Measurements from ENCODE around the gene TMEM42. TPM values are rescaled to one million over a fixed set of nuclear protein-coding genes. Genes with fewer than 3 reads are reported as not detected.

The TMEM42 gene
- polyA plus RNA-seq, 1 donor = 30.7 TPM

GRCh38 chr3:44867421-44868111 lies 5.9 kb downstream of the TMEM42 start:
- DNase-seq = no peak

DNA sequence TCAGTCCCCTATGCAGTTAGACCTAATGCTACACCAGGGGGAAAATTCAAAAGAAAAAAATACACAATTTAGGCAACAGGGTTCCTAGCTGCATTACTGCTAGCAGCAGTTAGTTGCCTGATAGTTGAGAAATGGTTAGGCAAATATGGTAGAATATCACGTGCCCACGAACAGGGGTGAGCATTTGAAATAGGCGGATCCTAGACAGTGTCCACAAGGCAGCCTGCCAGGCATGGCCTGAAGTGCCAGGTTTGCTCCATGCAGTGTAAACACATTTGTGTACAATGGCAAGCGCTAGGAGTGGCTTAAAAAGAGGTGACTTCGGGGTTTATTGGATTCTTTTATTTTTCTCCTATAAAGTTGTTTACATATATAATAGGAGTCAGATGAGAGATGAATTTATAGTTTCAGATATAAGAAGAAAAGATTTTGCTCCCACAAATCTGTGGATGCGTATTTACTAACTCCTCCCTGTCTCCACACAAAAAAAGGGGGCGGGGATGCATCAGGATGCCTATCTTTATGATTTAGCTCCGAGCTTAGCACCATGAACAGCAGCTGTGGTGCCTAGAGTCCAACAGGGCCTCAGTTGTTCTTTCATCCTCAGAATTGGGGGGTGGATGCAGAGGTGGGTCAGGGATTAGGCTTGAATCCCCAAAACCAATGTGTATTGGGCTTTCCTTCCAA lies 8.8 kb downstream of the TMEM42 start:
- no peak for DNase-seq

- no peak for DNase-seq
These were observed 12.6 kb downstream of the TMEM42 start, which contains the start of gene TGM4 for GRCh38 chr3:44874308-44874707. Gene TGM4, plus strand, starts transcription at chr3:44874608. Its CDS starts 71 bp downstream, at chr3:44874679.

GRCh38 chr3:44875596-44875995 lies 13.9 kb downstream of the TMEM42 start:
- no peak for DNase-seq

- DNase-seq = no peak
These were observed 15.6 kb downstream of the TMEM42 start for GRCh38 chr3:44877333-44877732.

DNA sequence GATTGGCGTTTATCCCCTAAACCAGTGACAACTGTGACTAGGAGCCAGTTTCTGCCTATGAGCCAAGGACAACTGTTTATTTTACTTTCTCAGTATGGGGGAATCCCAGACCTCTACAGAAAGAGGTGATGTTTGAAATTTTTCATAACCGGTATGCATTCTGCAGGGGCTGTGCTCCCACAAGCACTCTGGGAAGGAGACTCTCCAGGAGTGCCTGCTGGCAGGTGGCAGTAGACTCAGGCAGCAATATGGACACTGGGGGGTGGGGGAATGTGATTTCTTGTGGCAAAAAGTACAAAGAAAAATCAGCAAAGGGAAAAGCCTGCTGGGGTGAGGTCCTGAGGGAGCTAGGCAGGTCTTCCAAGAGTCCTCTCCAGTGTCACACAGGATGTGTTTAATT lies 18.6 kb downstream of the TMEM42 start:
- no peak for DNase-seq

GRCh38 chr3:44883213-44883955 lies 21.7 kb downstream of the TMEM42 start:
- DNase-seq = no peak

DNA sequence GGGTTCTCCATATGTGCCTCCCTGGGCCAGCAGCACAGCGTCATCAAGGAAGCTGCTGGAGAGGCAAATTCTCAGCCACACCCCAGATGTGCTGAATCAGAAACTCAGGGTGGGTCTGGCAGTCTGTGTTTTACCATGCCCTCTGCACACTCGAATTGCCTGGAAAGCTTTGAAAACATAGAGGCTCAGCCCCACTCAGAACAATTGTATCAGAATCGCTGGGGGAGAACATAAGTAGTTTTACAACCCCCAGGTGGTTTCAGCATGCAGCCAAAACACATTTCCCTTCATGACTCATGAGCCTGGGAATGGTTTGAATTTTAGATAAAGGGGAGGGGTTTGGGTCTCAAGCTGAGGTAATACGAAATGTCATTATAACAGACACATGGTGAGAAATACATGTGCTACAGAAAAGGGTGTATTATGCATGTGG lies 22.3 kb downstream of the TMEM42 start:
- no peak for DNase-seq

DNA sequence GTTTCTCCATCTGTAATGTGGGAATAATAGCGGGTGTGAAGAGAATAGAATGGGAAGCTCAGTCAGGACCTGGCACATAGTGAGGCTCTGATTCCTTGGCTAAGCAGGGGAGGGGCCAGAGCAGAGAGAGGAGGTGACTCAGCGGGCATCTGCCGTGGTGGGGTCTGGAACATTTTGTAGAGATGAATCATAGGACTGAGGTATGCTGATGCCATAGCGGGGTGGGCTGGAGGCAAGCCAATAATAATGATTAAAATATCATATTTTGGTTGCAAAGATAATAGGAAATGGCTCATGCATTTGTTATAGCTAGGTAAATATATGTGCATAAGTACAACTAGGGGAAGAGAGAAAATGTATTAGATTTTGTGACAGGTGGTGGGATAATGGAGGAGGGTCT lies 23.9 kb downstream of the TMEM42 start:
- DNase-seq = no peak

DNA sequence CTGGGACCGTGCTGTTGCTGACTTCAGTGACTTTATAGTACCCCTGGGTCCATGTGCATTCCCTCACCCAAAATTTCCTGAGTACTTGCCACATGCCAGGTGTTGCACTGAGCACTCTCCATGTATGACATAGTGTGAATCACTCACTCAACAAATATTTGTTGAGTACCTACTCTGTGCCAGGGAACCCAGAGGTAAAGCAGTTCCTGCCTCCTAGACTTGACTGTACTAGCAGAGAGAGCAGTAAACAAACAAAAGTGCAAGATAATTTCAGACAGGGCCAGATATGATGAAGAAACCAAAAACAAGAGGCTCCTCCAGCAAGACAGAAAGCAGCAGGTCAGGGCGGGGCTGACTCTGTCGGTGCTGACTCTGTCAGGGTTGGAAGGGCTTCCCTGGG lies 24.8 kb downstream of the TMEM42 start:
- no peak for DNase-seq

GRCh38 chr3:44887101-44887500 lies 25.4 kb downstream of the TMEM42 start:
- no peak for DNase-seq

- DNase-seq = no peak
These were observed 28.5 kb downstream of the TMEM42 start for GRCh38 chr3:44890258-44890657.

DNA sequence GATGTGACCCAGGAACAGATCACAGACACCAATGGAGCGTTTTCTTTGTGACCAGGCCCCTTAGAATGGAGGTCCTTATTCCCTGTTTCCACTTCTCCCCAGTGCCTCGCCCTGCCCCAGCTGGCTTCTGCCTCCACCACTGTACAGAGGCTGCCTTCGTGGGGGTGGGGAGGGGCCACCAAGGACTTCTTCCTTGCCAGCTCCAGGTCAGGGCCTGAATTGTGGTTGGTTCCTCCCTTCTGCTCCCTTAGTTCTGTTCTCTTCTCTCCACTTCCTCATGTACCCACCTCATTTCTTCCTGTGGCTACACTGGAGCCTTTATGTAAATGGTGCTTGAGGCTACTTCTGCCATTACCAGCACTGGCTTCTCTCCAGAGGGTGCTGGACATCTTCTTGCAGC lies 29.1 kb downstream of the TMEM42 start:
- no peak for DNase-seq

GRCh38 chr3:44892689-44893088 lies 31.0 kb downstream of the TMEM42 start:
- DNase-seq = no peak

DNA sequence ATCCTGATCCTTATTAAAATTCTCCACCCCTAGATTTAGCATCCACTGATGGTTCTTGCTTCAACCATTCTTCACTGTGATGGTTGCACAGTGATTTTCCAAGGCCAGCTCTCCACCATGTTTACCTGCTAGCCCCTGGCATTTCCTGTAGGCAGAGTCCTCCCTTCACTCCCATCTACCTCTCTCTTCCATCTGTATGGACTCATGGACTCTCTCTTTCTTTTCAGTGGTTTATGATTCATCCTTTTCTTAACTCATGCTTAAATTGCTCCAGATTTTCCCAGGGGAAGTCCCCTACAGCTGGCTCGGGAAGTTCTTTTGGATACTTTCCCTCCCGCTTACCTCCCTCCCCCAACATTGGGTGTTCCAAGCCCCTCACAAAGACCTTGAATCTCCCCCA lies 31.4 kb downstream of the TMEM42 start:
- DNase-seq = no peak

GRCh38 chr3:44894485-44894884 lies 32.8 kb downstream of the TMEM42 start:
- no peak for DNase-seq

- DNase-seq = no peak
These were observed 34.7 kb downstream of the TMEM42 start for GRCh38 chr3:44896440-44896839.

DNA sequence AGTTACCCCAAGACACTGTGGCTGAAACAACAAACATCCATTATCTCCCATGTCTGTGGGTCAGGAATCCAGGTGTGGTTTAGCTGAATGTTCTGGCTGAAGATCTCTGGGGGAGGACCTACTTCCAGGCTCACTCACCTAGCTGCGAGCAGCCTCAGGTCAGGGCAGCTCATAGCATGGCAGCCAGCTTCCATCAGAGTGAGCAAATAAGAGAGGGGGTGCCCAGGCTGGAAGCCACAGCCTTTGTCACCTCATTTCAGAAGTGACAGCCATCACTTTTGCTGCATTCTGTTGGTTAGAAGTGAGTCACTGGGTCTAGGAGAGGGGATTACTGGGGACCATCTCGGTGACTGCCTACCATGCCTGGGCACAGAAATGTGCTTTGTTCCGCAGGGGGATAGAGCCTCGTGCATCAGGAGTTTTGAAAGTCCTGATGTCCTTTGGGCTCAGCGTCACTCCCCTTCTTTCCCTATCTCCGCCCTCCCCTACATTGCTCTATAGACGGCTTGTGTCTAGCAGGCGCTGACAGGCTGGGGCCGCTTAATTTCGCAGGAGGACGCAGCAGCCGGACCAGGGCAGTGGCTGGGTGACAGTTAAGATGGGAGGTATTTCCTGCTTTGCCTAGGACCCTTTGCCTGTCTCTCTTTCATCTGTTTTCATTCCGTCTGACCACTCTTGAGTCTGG lies 38.1 kb downstream of the TMEM42 start:
- DNase-seq = no peak

GRCh38 chr3:44902628-44903027 lies 40.9 kb downstream of the TMEM42 start:
- DNase-seq = no peak

DNA sequence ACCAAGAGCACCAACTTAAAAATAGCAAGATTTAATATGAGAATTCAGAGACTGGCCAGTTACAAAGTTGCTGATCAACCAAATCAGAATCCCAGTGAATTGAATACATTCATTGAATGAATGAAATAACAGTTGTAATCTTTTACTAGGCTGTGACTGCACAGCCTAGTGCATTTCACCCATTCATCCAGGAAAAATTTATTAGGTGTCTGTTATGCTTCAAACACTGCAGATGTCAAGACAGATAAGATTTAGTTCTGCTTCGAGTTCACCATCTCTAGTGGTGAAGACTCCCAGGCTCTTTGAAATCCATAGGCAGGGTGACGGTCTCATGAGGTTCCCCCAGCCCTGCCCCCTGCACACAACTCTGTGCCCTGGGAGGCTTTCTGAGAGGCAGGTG lies 41.6 kb downstream of the TMEM42 start:
- no peak for DNase-seq

GRCh38 chr3:44903751-44904150 lies 42.0 kb downstream of the TMEM42 start:
- DNase-seq = no peak

DNA sequence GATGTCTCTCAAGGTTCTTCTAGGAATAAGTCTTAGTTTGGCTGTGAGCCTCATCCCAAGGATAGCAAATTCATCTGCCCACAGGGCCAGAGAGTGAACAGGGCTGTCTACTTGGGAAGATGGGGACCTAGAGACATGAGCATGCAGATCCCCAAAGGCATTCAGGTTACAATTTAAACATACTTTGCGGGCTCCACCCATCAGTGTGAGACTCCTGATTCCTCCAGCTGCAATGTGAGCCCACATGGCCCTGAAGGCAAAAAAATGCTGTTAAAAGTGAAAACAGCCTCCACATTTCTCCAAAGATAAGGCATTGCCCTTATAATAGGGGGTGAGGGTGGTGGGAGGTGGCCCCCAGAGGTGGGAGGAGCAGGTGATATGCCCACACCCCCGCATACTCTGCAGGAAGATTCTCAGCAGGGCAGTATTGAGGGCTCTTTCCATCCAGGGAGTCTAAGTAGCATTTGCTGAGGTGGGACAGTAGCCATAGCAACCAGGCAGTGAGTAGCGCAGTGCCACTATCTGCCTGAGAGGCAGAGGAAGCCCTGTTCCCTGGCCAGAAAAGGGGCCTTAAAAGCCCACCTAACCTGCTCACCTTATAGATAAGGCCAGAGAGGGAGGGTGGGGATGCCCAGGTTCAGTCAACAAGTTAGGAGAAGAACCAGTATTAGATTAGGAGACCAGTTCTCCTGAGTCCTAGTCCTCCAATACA lies 43.9 kb downstream of the TMEM42 start:
- DNase-seq = no peak

Data from left kidney (tissue), 2 donors.